H1 (cell line): Measurements from ENCODE around the gene CD4. TPM values are rescaled to one million over a fixed set of nuclear protein-coding genes. Genes with fewer than 3 reads are reported as not detected.

Experiments used
- CTCF ChIA-PET: fragments of 300-600 bp; sonication (Branson Sonifier 250); formaldehyde crosslinking; loops from one replicate; lab custom pipeline; 2021; ENCODE audit not compliant: partially characterized antibody; lab: Charles Lee
- POLR2A ChIA-PET: fragments of 300-600 bp; sonication (Branson Sonifier 250); formaldehyde crosslinking; loops from one replicate; lab custom pipeline; 2021; ENCODE audit warnings: inconsistent platforms; ENCODE audit not compliant: partially characterized antibody; lab: Charles Lee
- DNase-seq, 2 experiments: peaks; one replicate each; pipeline versions ENCODE4 v3.0.0 to v3.0.0-alpha.2; 2010 to 2022; ENCODE audit warnings: low spot score in 2 of 2, low read depth in 1 of 2, mixed read lengths in 1 of 2
- FAIRE-seq: peaks from 2 replicates; lab custom pipeline; 2011; peaks lifted over from hg19 to GRCh38; lab: Jason Lieb, UNC
- H2AFZ ChIP-seq: 2 replicates; pipeline ENCODE4 v1.8.1; 2012; ENCODE audit warnings: low read length, inconsistent platforms
- H2AK5ac ChIP-seq: 2 replicates; pipeline ENCODE4 v1.6.1; 2013; ENCODE audit warnings: low read depth, low read length
- H2BK120ac ChIP-seq: replicated peaks from 2 replicates; pipeline ENCODE3; 2013; ENCODE audit warnings: low read depth, low read length, inconsistent platforms
- H2BK12ac ChIP-seq: 2 replicates; pipeline ENCODE4 v1.6.1; 2013; ENCODE audit warnings: low read depth, low read length
- H2BK15ac ChIP-seq: 2 replicates; pipeline ENCODE4 v1.6.1; 2013; ENCODE audit warnings: low read length
- H2BK20ac ChIP-seq: 2 replicates; pipeline ENCODE4 v1.6.1; 2013; ENCODE audit warnings: low read length
- H2BK5ac ChIP-seq: 2 replicates; pipeline ENCODE4 v1.6.1; 2013; ENCODE audit warnings: low read depth, low read length
- H3K14ac ChIP-seq: 2 replicates; pipeline ENCODE4 v1.6.1; 2013; ENCODE audit warnings: inconsistent platforms; ENCODE audit not compliant: insufficient read length
- H3K18ac ChIP-seq: 2 replicates; pipeline ENCODE4 v1.6.1; 2013; ENCODE audit warnings: low read length; ENCODE audit errors: extremely low read depth
- H3K23ac ChIP-seq: 2 replicates; pipeline ENCODE4 v1.6.1; 2013; ENCODE audit warnings: inconsistent platforms; ENCODE audit not compliant: insufficient read length
- H3K23me2 ChIP-seq: 2 replicates; pipeline ENCODE4 v1.6.1; 2013; ENCODE audit warnings: low read depth, low read length
- H3K27ac ChIP-seq: 2 replicates; pipeline ENCODE4 v1.6.1; 2011; ENCODE audit warnings: low read depth, low read length, inconsistent platforms
- H3K27me3 ChIP-seq, 4 experiments: replicated peaks in 1 of 4; 1 replicate in 1 of 4; 2 replicates in 3 of 4; pipeline versions ENCODE4 v1.6.1 to v1.8.1; 2011 to 2013; ENCODE audit warnings: low read length in 3 of 4, mild to moderate bottlenecking in 3 of 4, inconsistent platforms in 2 of 4, mixed read lengths in 2 of 4, moderate library complexity in 1 of 4; ENCODE audit not compliant: control insufficient read depth in 3 of 4, insufficient read depth in 3 of 4; ENCODE audit errors: extremely low read depth in 1 of 4
- H3K36me3 ChIP-seq, 4 experiments: 2 replicates each; pipeline versions ENCODE4 v1.6.1 to v1.8.1; 2011 to 2013; ENCODE audit warnings: mild to moderate bottlenecking in 4 of 4, low read length in 3 of 4, moderate library complexity in 2 of 4, control low read depth in 1 of 4, inconsistent platforms in 1 of 4; ENCODE audit not compliant: insufficient read depth in 4 of 4, control insufficient read depth in 2 of 4
- H3K4ac ChIP-seq: replicated peaks from 2 replicates; pipeline ENCODE3; 2013; ENCODE audit warnings: low read length, low read depth, mixed read lengths, inconsistent platforms; ENCODE audit not compliant: insufficient read length
- H3K4me1 ChIP-seq, 4 experiments: replicated peaks in 1 of 4; 1 replicate in 1 of 4; 2 replicates in 3 of 4; pipeline versions ENCODE4 v1.6.1 to v1.8.1; 2011 to 2013; ENCODE audit warnings: low read length in 3 of 4, inconsistent platforms in 2 of 4, mixed read lengths in 1 of 4; ENCODE audit not compliant: insufficient read depth in 4 of 4, control insufficient read depth in 3 of 4
- H3K4me2 ChIP-seq, 2 experiments: 2 replicates each; pipeline versions ENCODE4 v1.6.1 to v1.8.1; 2011 to 2013; ENCODE audit warnings: low read depth in 2 of 2, low read length in 2 of 2, control low read depth in 1 of 2, inconsistent platforms in 1 of 2, mild to moderate bottlenecking in 1 of 2; ENCODE audit not compliant: insufficient read depth in 1 of 2
- H3K4me3 ChIP-seq, 4 experiments: fragments of 200-600, 300-600 bp in 1 of 4; sonication (generic), shearing (Covaris generic), sonication (Bioruptor Twin) in 1 of 4; 2 replicates each; pipeline versions ENCODE4 v1.5.1 to v1.8.1; 2011 to 2016; ENCODE audit warnings: low read length in 4 of 4, low read depth in 3 of 4, control low read depth in 2 of 4, inconsistent platforms in 2 of 4, mild to moderate bottlenecking in 2 of 4, mixed read lengths in 1 of 4, moderate library complexity in 1 of 4; ENCODE audit not compliant: insufficient read depth in 2 of 4; ENCODE audit errors: extremely low read depth in 1 of 4
- H3K56ac ChIP-seq: replicated peaks from 2 replicates; pipeline ENCODE3; 2013; ENCODE audit warnings: low read depth, mild to moderate bottlenecking, mixed read lengths, low read length, inconsistent platforms; ENCODE audit not compliant: insufficient read length
- H3K79me1 ChIP-seq: 2 replicates; pipeline ENCODE4 v1.6.1; 2013; ENCODE audit warnings: low read depth, low read length, control low read depth
- H3K79me2 ChIP-seq, 2 experiments: 2 replicates each; pipeline versions ENCODE4 v1.6.1 to v1.8.1; 2012 to 2013; ENCODE audit warnings: low read length in 2 of 2, mild to moderate bottlenecking in 2 of 2, inconsistent platforms in 1 of 2; ENCODE audit not compliant: insufficient read depth in 2 of 2, control insufficient read depth in 1 of 2
- H3K9ac ChIP-seq, 4 experiments: replicated peaks in 1 of 4; 1 replicate in 1 of 4; 2 replicates in 3 of 4; pipeline versions ENCODE4 v1.6.1 to v1.8.1; 2011 to 2013; ENCODE audit warnings: low read depth in 3 of 4, low read length in 3 of 4, control low read depth in 2 of 4, mild to moderate bottlenecking in 2 of 4, moderate library complexity in 2 of 4, inconsistent platforms in 1 of 4; ENCODE audit errors: extremely low read depth in 1 of 4
- H3K9me3 ChIP-seq, 2 experiments: 2 replicates each; pipeline versions ENCODE4 v1.6.1 to v1.8.1; 2012 to 2013; ENCODE audit warnings: mild to moderate bottlenecking in 2 of 2, moderate library complexity in 2 of 2, control low read depth in 1 of 2, inconsistent platforms in 1 of 2, low read depth in 1 of 2, low read length in 1 of 2, mixed read lengths in 1 of 2; ENCODE audit not compliant: insufficient read depth in 2 of 2
- H4K20me1 ChIP-seq, 2 experiments: replicated peaks in 1 of 2; 2 replicates each; pipeline versions ENCODE3 to v1.8.1; 2011 to 2013; ENCODE audit warnings: inconsistent platforms in 2 of 2, low read length in 2 of 2, mild to moderate bottlenecking in 1 of 2; ENCODE audit not compliant: insufficient read depth in 2 of 2, control insufficient read depth in 1 of 2
- H4K5ac ChIP-seq: 2 replicates; pipeline ENCODE4 v1.6.1; 2013; ENCODE audit warnings: low read length, low read depth, mixed read lengths, inconsistent platforms; ENCODE audit not compliant: insufficient read length
- H4K8ac ChIP-seq: 2 replicates; pipeline ENCODE4 v1.8.0; 2013; ENCODE audit warnings: mild to moderate bottlenecking, moderate library complexity, low read length, inconsistent platforms; ENCODE audit not compliant: insufficient read depth; ENCODE audit errors: extremely low read depth
- H4K91ac ChIP-seq: replicated peaks from 2 replicates; pipeline ENCODE3; 2013; ENCODE audit warnings: low read length, mixed read lengths, inconsistent platforms; ENCODE audit not compliant: insufficient read length
- CHD2 ChIP-seq: IDR thresholded peaks from 2 replicates; pipeline ENCODE4 v1.6.1; 2012; ENCODE audit warnings: low read length, improper control_type of control experiment
- WGBS, 2 experiments: shearing (Covaris generic) in 1 of 2; methylation state at CpG; one replicate each; pipeline versions ENCODE4 v1.1.6 to v1.1.7; 2013 to 2015; ENCODE audit warnings: low lambda C conversion rate in 2 of 2, mixed read lengths in 2 of 2, inconsistent platforms in 1 of 2, low coverage in 1 of 2, missing lambda C conversion rate in 1 of 2; ENCODE audit not compliant: insufficient replicate concordance in 2 of 2, insufficient coverage in 1 of 2, insufficient read length in 1 of 2; ENCODE audit errors: extremely low coverage in 1 of 2, missing lambda C conversion rate in 1 of 2; 5-methylcytosine and 5-hydroxymethylcytosine counted together
- polyA plus RNA-seq, 7 experiments: library from polyadenylated mRNA; depleted of rRNA in 3 of 7; stranded (reverse) in 5 of 7; unstranded in 2 of 7; fragments of >200 nt in 5 of 7; fragments of 200-250 nt in 2 of 7; gene quantifications; 1 replicate in 5 of 7; 2 replicates in 1 of 7; 4 replicates in 1 of 7; pipeline versions ENCODE4 v1.2.1 to v1.2.3, GENCODE V29; 2011 to 2013; ENCODE audit warnings: missing spikeins in 2 of 7, mixed read lengths in 2 of 7
- total RNA-seq: library from RNA; stranded (reverse); fragmentation: NEBNext Ultra II Directional; extraction: Animal tissue kit (Norgen Biotek cat#: 25700); gene quantifications from 2 replicates; pipeline ENCODE4 v1.2.1, GENCODE V29; 2021
- TF ChIP-seq, protein P1 (sequence below), 3 experiments: IDR thresholded peaks; 1 replicate in 2 of 3; 2 replicates in 1 of 3; pipeline versions ENCODE4 v1.5.1 to v1.6.1; 2011; ENCODE audit warnings: low read length in 3 of 3, mild to moderate bottlenecking in 3 of 3, inconsistent platforms in 2 of 3, low read depth in 1 of 3, moderate library complexity in 1 of 3; ENCODE audit not compliant: insufficient read depth in 1 of 3; ENCODE audit errors: control extremely low read depth in 1 of 3

The CD4 gene
- total and polyA plus RNA-seq, 2 of the 8 experiments (the other 6 are each of a cell fraction or from before 2014, with no cell fraction given), result 3.4 to 5.1 TPM

DNA sequence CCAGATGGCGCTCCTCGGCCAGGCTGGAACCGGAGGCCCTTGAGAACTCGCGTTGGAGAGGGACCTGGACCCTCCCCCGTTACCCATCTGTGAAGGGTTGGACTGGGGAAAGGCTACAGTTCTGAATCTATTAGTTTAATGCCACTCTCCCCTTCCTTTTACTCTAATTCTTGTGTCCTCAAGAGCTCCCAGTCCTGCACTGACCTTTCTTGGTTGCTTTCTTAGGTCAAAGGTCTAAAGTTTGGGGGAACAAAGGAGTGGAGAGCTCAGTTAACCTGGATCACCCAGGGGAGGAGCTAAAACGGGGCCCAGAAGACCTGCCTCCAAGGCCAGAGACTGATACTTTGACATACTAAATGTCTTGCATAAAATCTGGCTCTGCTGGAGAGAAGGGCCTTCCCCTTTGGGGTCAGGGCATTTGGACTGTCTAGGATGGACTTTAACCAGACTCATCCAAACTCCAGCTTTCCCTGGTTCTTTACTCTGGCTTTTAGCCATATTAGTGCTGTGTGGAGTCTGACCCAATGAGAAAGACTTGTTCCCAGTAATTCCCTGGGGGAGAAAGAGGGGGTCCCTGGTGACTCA is 35.5 kb upstream of the CD4 start:
- FAIRE-seq, result no peak
- CTCF ChIA-PET, result interaction anchor here (0.7 to 16.3 kb wide), 29 partner anchors 8 to 214 kb away, joined by 3 to 427 read pairs (median 6); partner anchors contain the start of genes CD4, CDCA3, COPS7A and GNB3
- Histone ChIP-seq H2BK15ac (no peak overlapping the region), H2BK20ac (no peak overlapping the region), H2AK5ac (no peak overlapping the region), H2BK5ac (no peak overlapping the region), H3K79me2 (peaks cover 0 to 14% of the 10 kb centered on the region in 2 experiments; a peak in 2 of 4 replicates), H3K14ac (no peak overlapping the region), H3K27me3 (no peaks in the 10 kb centered on the region), H3K27ac (no peak overlapping the region; the same call in 1 of the 2 replicates), H3K4me1 (peaks cover 3 to 5% (median 3%) of the 10 kb centered on the region in 4 experiments; a peak in 6 of 7 replicates), H4K91ac (no peak overlapping the region), H2BK12ac (no peak overlapping the region), H3K36me3 (peaks cover 19 to 32% (median 28%) of the 10 kb centered on the region in 4 experiments), H3K79me1 (peaks cover 7% of the 10 kb centered on the region; the same call in 1 of the 2 replicates), H4K20me1 (peaks cover 0 to 9% of the 10 kb centered on the region in 2 experiments), H3K9me3 (no peaks in the 10 kb centered on the region; a peak in 1 of 4 replicates), H3K23me2 (peaks cover 10% of the 10 kb centered on the region), H4K8ac (no peak overlapping the region), H4K5ac (peak overlapping the region; percentile 22), H3K4ac (no peak overlapping the region), H3K4me2 (peak overlapping the region; percentile 52 to 78), H2BK120ac (no peak overlapping the region), H3K4me3 (peak overlapping the region in 1 of 4 experiments; percentile 87; a peak in 4 of 8 replicates), H2AFZ (peak overlapping the region; percentile 15), H3K56ac (no peak overlapping the region), H3K18ac (no peak overlapping the region), H3K23ac (no peak overlapping the region), H3K9ac (no peak overlapping the region)
- DNase-seq, result no peak
- POLR2A ChIA-PET, result interaction anchor here (0.8 to 7.0 kb wide), 19 partner anchors 9 to 219 kb away, joined by 3 to 151 read pairs (median 14); partner anchors contain the start of genes CDCA3, COPS7A, GAPDH and GNB3
- 4% methylated on average over 7 of the region's 7 CpGs; no CpG with 5 or more reads in 1 of the 2 experiments for WGBS, 2 experiments
- TF ChIP-seq, protein P1, sequence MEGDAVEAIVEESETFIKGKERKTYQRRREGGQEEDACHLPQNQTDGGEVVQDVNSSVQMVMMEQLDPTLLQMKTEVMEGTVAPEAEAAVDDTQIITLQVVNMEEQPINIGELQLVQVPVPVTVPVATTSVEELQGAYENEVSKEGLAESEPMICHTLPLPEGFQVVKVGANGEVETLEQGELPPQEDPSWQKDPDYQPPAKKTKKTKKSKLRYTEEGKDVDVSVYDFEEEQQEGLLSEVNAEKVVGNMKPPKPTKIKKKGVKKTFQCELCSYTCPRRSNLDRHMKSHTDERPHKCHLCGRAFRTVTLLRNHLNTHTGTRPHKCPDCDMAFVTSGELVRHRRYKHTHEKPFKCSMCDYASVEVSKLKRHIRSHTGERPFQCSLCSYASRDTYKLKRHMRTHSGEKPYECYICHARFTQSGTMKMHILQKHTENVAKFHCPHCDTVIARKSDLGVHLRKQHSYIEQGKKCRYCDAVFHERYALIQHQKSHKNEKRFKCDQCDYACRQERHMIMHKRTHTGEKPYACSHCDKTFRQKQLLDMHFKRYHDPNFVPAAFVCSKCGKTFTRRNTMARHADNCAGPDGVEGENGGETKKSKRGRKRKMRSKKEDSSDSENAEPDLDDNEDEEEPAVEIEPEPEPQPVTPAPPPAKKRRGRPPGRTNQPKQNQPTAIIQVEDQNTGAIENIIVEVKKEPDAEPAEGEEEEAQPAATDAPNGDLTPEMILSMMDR (IDR thresholded peaks at IDR 0.05; ENCODE audit: control extremely low read depth in 1 of 3, insufficient read depth in 1 of 3, low read depth in 1 of 3, low read length in 3 of 3), result peak in 2 of 3 experiments; percentile 94 to 95; a peak in 3 of 4 replicates
- no peak for TF ChIP-seq CHD2
